Activated CD4-positive, alpha-beta T cell treated with anti-CD3 and anti-CD28 coated beads, Interleukin-2, amount 50 U/mL, for 48 hours (primary cell): Measurements from ENCODE around the gene TTC33.
"Not testable (repeated sequence)": the region's sequence is repeated elsewhere in the genome, so short reads cannot be mapped to it uniquely, and the experiment has no call there.

Source experiments
- DNase-seq, 2 experiments: peaks; one replicate each; pipeline ENCODE4 v3.0.0-alpha.2; 2020

The TTC33 gene

GRCh38 chr5:40605295-40605958, 150.3 kb downstream of the TTC33 start:
- no peak for DNase-seq

- DNase-seq: no peak
Measured at GRCh38 chr5:40603378-40603777, 152.4 kb downstream of the TTC33 start.

- DNase-seq: no peak
Measured at GRCh38 chr5:40601198-40601868, 154.4 kb downstream of the TTC33 start.

- DNase-seq: no peak
Measured at GRCh38 chr5:40600383-40600782, 155.4 kb downstream of the TTC33 start.

GRCh38 chr5:40599676-40600075, 156.1 kb downstream of the TTC33 start:
- DNase-seq: no peak

- DNase-seq: no peak
Measured at GRCh38 chr5:40594811-40595210, 160.9 kb downstream of the TTC33 start.

GRCh38 chr5:40591727-40592396, 163.9 kb downstream of the TTC33 start:
- not testable (repeated sequence) for DNase-seq

- DNase-seq: no peak
Measured at GRCh38 chr5:40587376-40587775, 168.4 kb downstream of the TTC33 start.

GRCh38 chr5:40585537-40586267, 170.1 kb downstream of the TTC33 start:
- DNase-seq: no peak

- no peak for DNase-seq
Measured at GRCh38 chr5:40584054-40584453, 171.7 kb downstream of the TTC33 start.

- peak; percentile 66 to 76 for DNase-seq
Measured at GRCh38 chr5:40578501-40579451, 177.0 kb downstream of the TTC33 start.

GRCh38 chr5:40577718-40578117, 178.0 kb downstream of the TTC33 start:
- DNase-seq: no peak

- DNase-seq: no peak
Measured at GRCh38 chr5:40575921-40576320, 179.8 kb downstream of the TTC33 start.

GRCh38 chr5:40575411-40575810, 180.3 kb downstream of the TTC33 start:
- no peak for DNase-seq

- no peak for DNase-seq
Measured at GRCh38 chr5:40572937-40573336, 182.8 kb downstream of the TTC33 start.

- no peak for DNase-seq
Measured at GRCh38 chr5:40572391-40572790, 183.4 kb downstream of the TTC33 start.

- no peak for DNase-seq
Measured at GRCh38 chr5:40571729-40572128, 184.0 kb downstream of the TTC33 start.

- no peak for DNase-seq
Measured at GRCh38 chr5:40570408-40571129, 185.2 kb downstream of the TTC33 start.

GRCh38 chr5:40569546-40570270, 186.1 kb downstream of the TTC33 start:
- DNase-seq: no peak

- no peak for DNase-seq
Measured at GRCh38 chr5:40568548-40568947, 187.2 kb downstream of the TTC33 start.

GRCh38 chr5:40563173-40563572, 192.6 kb downstream of the TTC33 start:
- DNase-seq: not testable (repeated sequence)
